Glomerular endothelial cell (primary cell): ENCODE results near the gene PAH. TPM values are rescaled to one million over a fixed set of nuclear protein-coding genes. Genes with fewer than 3 reads are reported as not detected.
"Not testable (repeated sequence)": the region's sequence is repeated elsewhere in the genome, so short reads cannot be mapped to it uniquely, and the experiment has no call there.

Experiments
- DNase-seq: peaks from one replicate; pipeline ENCODE4 v3.0.0-alpha.2; 2011; ENCODE audit warnings: low read depth, low spot score; ENCODE audit errors: extremely low read depth
- total RNA-seq: library from RNA; depleted of rRNA; stranded (reverse); fragments of >200 nt; gene quantifications from 2 replicates; pipeline ENCODE4 v1.2.3, GENCODE V29; 2015

Gene PAH
- total RNA-seq, 1 donor from 2014 or later = not detected

DNA sequence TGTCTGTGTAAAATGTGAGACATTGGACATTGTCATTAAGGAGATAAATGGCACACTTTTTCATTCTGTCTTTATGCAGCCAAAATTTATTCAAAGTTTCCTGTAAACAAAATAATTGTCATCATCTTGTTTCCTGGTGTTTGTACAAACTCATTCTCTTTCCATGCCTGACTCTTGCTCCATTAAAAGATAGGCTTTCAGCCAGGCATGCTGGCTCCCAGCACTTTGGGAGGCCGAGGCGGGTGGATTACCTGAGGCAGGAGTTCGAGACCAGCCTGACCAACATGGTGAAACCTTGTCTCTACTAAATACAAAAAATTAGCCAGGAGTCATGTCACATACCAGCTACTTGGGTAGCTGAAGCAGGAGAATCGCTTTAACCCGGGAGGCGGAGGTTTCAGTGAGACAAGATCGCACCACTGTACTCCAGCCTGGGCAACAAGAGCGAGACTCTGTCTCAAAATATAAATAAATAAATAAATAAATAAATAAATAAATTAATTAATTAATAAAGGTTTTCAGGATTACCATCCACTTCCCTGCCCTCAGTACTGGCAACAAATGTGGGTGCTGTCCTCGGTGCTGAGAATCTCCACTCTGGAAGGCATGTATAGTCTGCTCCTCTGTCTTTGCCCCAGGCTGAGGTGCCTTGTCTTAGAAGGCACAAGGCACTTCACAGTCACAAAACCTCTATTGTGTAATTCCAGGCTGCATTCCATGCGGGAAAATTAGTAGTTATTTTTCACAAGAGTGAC is 83.2 kb downstream of the PAH start:
- DNase-seq = no peak

DNA sequence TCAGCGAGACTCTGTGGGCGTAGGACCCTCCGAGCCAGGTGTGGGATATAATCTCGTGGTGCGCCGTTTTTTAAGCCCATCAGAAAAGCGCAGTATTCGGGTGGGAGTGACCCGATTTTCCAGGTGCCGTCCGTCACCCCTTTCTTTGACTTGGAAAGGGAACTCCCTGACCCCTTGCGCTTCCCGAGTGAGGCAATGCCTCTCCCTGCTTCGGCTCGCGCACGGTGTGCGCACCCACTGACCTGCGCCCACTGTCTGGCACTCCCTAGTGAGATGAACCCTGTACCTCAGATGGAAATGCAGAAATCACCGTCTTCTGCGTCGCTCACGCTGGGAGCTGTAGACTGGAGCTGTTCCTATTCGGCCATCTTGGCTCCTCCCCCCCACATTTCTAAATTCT is 84.2 kb downstream of the PAH start:
- DNase-seq = not testable (repeated sequence)

DNA sequence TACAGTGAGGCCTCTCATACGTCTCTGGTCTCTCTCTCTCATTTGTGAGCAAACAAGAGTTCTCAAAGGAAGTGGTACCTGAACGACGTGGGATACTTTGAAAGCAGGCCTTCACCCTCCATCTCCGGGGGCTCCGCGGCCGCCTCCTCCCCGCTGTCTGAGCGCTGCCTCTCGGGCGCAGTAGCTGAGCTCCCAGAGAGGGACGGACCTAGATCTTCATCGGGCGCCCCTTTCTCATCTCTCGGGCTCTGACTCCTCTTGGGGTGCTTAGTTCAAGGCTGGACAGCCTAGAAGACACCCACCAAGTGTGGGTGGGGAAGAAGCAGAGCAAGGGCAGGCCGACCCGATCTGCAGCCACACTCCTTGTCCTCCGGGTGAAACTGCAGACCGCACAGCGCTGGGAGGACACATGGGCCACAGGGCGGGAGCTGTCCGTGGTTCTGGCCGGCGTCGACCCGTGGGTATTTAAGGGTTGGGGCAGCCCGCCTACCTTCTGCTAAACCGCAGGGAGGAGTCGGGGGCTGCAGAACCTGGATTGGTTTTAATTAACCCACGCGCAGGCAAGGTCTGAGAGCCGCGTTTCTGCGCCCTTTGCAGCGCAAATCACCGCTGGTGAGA is 92.7 kb downstream of the PAH start:
- no peak for DNase-seq

- no peak for DNase-seq
These were observed 95.9 kb downstream of the PAH start for GRCh38 chr12:102821149-102821548.

GRCh38 chr12:102816816-102817434 is 100.1 kb downstream of the PAH start:
- no peak for DNase-seq

GRCh38 chr12:102814691-102815367 is 102.2 kb downstream of the PAH start:
- no peak for DNase-seq

DNA sequence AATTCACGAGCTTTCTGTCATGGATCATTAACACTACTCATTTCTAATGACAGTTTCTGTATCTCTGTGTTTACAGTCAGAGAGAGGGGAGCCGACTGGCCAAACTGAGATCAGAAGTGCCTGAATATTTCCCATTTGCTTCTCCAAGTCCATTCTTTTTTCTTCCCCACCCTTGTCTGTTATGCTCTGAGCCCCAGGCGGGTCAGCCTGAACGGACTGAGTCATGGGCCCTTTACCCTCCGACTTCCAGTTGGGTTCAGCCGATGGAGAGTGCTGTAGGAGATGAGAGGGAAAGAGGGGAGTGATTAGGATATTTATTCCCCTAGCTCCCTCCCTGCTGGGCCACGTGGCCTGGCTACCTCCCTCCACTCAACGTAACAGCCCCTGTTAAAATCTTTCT is 104.7 kb downstream of the PAH start:
- no peak for DNase-seq

- DNase-seq = no peak
These were observed 105.8 kb downstream of the PAH start for GRCh38 chr12:102811110-102811737.

- DNase-seq = no peak
These were observed 108.6 kb downstream of the PAH start for GRCh38 chr12:102808412-102808811.

GRCh38 chr12:102806592-102806991 is 110.5 kb downstream of the PAH start:
- no peak for DNase-seq

- DNase-seq = no peak
These were observed 110.9 kb downstream of the PAH start for GRCh38 chr12:102806110-102806509.

- DNase-seq = no peak
These were observed 116.5 kb downstream of the PAH start for GRCh38 chr12:102800565-102800964.

GRCh38 chr12:102799229-102799628 is 117.8 kb downstream of the PAH start:
- DNase-seq = no peak

DNA sequence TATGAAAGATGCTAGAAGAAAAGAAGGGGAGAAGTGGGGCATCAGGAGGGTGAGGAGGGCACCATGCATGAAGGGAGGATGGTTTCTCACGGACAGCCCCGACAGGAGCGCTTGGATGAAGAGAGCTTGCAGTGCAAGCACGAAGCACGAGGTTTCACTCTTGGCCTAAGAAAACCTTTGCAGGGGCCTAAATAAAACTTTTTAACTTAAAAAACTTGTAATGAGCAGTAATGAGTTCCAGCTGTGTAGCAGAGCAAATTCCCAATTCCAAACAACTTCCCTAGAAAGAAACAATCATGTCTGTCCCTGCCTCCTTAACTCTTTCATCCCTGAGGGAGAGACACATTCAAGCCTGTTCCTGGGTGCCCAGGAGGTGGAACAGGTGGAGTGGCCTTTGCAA is 119.5 kb downstream of the PAH start:
- no peak for DNase-seq

DNA sequence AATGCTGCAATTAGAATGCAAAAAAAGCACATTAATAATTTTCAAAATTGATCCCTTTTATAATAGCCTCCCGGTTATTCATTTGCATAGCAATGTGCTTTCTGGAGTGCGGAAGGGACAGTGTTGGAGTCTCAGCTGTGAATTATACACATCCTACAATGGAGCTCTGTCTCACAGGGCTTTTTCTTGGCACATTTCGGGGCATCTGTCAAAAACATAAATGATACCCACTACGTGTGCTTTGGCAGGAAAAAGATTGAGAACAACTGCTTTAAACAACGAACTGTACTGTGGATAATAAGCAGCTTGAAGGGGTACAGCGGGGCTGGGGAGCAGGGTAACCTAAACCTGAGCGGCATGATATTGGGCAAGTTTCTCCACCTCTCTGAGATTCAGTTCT is 123.1 kb downstream of the PAH start:
- no peak for DNase-seq

Other genes with a start within 250 kb of the PAH start
- not detected in 2 replicates for gene ASCL1, start 40.4 kb upstream of the PAH start, total RNA-seq